HT1080 (cell line): ENCODE results near the gene RIOK3. TPM values are rescaled to one million over a fixed set of nuclear protein-coding genes. Genes with fewer than 3 reads are reported as not detected.

Source experiments
- DNase-seq: peaks from one replicate; pipeline ENCODE4 v3.0.0-alpha.2; 2015; ENCODE audit warnings: low read depth
- small RNA-seq: library from RNA; depleted of rRNA; stranded (forward); fragments of <200 nt; gene quantifications from one replicate; pipeline ENCODE3, GENCODE V24; 2014
- total RNA-seq: library from RNA; depleted of rRNA; stranded (reverse); fragments of >200 nt; shearing (Covaris generic); gene quantifications from 2 replicates; pipeline ENCODE4 v1.2.3, GENCODE V29; 2014; rRNA removed

The RIOK3 gene
- total RNA-seq, 1 experiment from 2014 or later = 25.5 TPM

GRCh38 chr18:23528580-23529472 is 75.7 kb downstream of the RIOK3 start:
- peak; percentile 57 for DNase-seq

GRCh38 chr18:23529604-23530003 is 76.5 kb downstream of the RIOK3 start:
- DNase-seq = peak; percentile 89

GRCh38 chr18:23530195-23530594 is 77.1 kb downstream of the RIOK3 start:
- no peak for DNase-seq

GRCh38 chr18:23531912-23532311 is 78.8 kb downstream of the RIOK3 start:
- no peak for DNase-seq

Small RNA genes within 50 kb of the gene (small RNA-seq; reads per million reads assigned to genes)
- not detected for gene AC026634.1
- not detected for gene RF00019

Other genes starting within 250 kb of the RIOK3 start
- 20.5 and 26.8 TPM in 2 replicates for gene RMC1, start 50.2 kb downstream of the RIOK3 start, total RNA-seq
- 103 and 105 TPM in 2 replicates for gene NPC1, start 133.2 kb downstream of the RIOK3 start, total RNA-seq
- not detected in 2 replicates for gene ANKRD29, start 209.6 kb downstream of the RIOK3 start, total RNA-seq
- gene LAMA3, start 236.2 kb downstream of the RIOK3 start, total RNA-seq = 0.40 and 0.56 TPM in 2 replicates